OCI-LY3 (cell line): ENCODE measurements around the gene TPTE2.
A peak's percentile ranks its signal among the peaks of the same experiment; 100 is the strongest.

Experiments
- H2AFZ ChIP-seq: fragments of 200-600, 300-600 bp; shearing (Covaris generic); 2 replicates; pipeline ENCODE4 v1.6.0; 2014; ENCODE audit warnings: antibody characterized with exemption, low read depth, low read length
- H3K27ac ChIP-seq: fragments of 200-600, 300-600 bp; sonication (generic); 2 replicates; pipeline ENCODE4 v1.5.1; 2014; ENCODE audit warnings: mild to moderate bottlenecking, low read length, moderate library complexity, mixed read lengths
- H3K27me3 ChIP-seq: fragments of 200-600, 300-600 bp; sonication (generic); 2 replicates; pipeline ENCODE4 v1.6.1; 2014; ENCODE audit warnings: low read depth, low read length, mixed read lengths
- H3K36me3 ChIP-seq: fragments of 200-600, 300-600 bp; sonication (generic); replicated peaks from 2 replicates; pipeline ENCODE3; 2014; ENCODE audit warnings: low read depth, low read length, mixed read lengths
- H3K4me1 ChIP-seq: fragments of 300-600, 200-600 bp; sonication (generic); 2 replicates; pipeline ENCODE4 v1.6.1; 2014; ENCODE audit warnings: low read length, mixed read lengths
- H3K4me2 ChIP-seq: fragments of 200-600, 300-600 bp; sonication (generic); 2 replicates; pipeline ENCODE4 v1.6.1; 2014; ENCODE audit warnings: low read length, mixed read lengths
- H3K4me3 ChIP-seq: fragments of 300-600, 200-600 bp; sonication (generic); 2 replicates; pipeline ENCODE4 v1.5.1; 2014; ENCODE audit warnings: antibody characterized with exemption, mild to moderate bottlenecking, low read length, moderate library complexity
- H3K79me2 ChIP-seq: fragments of 300-600, 200-600 bp; shearing (Covaris generic); 2 replicates; pipeline ENCODE4 v1.6.1; 2014; ENCODE audit warnings: mild to moderate bottlenecking, low read length, mixed read lengths
- H3K9ac ChIP-seq: fragments of 300-600, 200-600 bp; shearing (Covaris generic); 2 replicates; pipeline ENCODE4 v1.6.0; 2014; ENCODE audit warnings: mild to moderate bottlenecking, low read length, moderate library complexity
- H3K9me3 ChIP-seq: fragments of 200-600, 300-600 bp; shearing (Covaris generic); 2 replicates; pipeline ENCODE4 v1.6.1; 2014; ENCODE audit warnings: low read length, mixed read lengths; ENCODE audit not compliant: insufficient read depth
- H4K20me1 ChIP-seq: fragments of 200-600, 300-600 bp; sonication (generic); 2 replicates; pipeline ENCODE4 v1.6.1; 2016; ENCODE audit warnings: low read length, mixed read lengths; ENCODE audit not compliant: insufficient read depth
- CTCF ChIP-seq: fragments of 200-600, 300-600 bp; sonication (generic); IDR thresholded peaks from 2 replicates; pipeline ENCODE4 v1.5.1; 2014; ENCODE audit warnings: antibody characterized with exemption, low read length, low read depth
- EZH2phosphoT487 ChIP-seq: fragments of 200-600 bp; shearing (Covaris generic); IDR thresholded peaks from 2 replicates; pipeline ENCODE4 v1.6.1; 2018; ENCODE audit warnings: antibody characterized with exemption, mixed run types, low read depth

Gene TPTE2

DNA sequence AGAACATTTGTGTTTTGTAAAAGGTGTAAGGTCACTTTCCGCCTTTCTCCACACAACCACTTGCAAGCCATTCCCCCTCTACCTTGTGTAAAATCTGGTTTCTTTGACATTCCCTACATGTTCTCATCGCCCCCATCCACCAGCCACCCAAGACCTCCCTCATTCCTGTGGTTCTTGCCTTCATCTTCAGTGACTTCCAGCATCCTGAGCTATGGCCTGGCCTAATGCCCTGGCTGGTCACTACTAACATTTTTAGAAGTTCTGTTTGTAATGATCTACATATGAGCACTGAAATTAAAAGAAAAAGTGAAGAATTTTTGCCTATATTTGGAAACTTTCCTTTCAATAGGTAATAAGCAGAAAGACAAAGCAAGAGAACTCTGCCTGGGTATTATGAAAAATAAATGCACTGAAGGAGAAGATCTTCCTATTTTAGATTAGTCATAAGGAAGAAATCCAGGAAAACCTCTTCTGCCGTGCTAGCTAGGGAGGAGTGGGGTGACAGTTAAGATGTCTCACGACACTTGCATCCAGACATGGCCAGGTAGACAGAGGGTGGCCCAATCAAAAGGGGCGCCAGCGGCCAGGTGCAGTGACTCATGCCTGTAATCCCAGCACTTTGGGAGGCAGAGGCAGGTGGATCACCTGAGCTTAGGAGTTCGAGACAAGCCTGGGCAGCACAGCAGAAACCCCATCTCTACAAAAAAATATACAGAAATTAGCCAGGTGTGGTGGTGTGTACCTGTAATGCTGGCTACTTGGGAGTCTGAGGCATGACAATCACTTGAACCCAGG, 44.0 kb upstream of the TPTE2 start:
- H3K79me2 ChIP-seq: peaks cover 85% of the 10 kb centered on the region
- H4K20me1 ChIP-seq: peaks cover 7% of the 10 kb centered on the region; the same call in 1 of the 2 replicates
- H3K4me2 ChIP-seq: no peak overlapping the region
- no peaks in the 10 kb centered on the region for H3K27me3 ChIP-seq
- H3K4me1 ChIP-seq: peaks cover 19% of the 10 kb centered on the region
- peaks cover 57% of the 10 kb centered on the region for H3K36me3 ChIP-seq
- TF ChIP-seq CTCF (no peak), EZH2phosphoT487 (no peak)
- no peak overlapping the region for H3K9ac ChIP-seq
- no peak overlapping the region for H3K27ac ChIP-seq
- no peak overlapping the region for H2AFZ ChIP-seq
- H3K9me3 ChIP-seq: peaks cover 13% of the 10 kb centered on the region
- no peak overlapping the region for H3K4me3 ChIP-seq

DNA sequence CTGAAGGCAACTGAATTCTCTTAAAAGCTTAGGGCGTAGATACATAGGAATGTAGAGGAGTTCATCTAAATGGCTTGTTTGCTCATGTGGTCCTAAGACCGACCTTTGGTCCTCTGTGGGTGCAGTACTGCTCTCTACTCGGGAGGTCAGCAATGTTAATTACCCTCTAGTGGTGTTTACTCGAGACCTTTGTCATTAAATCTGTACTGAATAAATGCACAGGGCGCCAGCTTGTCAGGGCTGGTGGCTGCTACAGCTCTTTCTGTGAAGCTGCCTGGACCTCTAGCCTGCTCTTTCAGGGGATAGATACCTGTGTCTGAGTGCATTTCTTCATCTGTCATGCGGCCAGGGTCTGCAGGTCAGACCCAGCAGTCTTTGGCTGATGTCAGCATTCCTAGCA, 43.0 kb upstream of the TPTE2 start:
- Histone ChIP-seq H3K36me3 (peaks cover 54% of the 10 kb centered on the region), H2AFZ (no peak overlapping the region), H3K4me1 (peaks cover 19% of the 10 kb centered on the region), H3K27ac (no peak overlapping the region), H4K20me1 (peaks cover 7% of the 10 kb centered on the region; the same call in 1 of the 2 replicates), H3K27me3 (no peaks in the 10 kb centered on the region), H3K79me2 (peaks cover 74% of the 10 kb centered on the region), H3K9ac (no peak overlapping the region), H3K4me2 (no peak overlapping the region), H3K4me3 (no peak overlapping the region), H3K9me3 (peaks cover 13% of the 10 kb centered on the region)
- no peak for TF ChIP-seq EZH2phosphoT487
- TF ChIP-seq CTCF: no peak

DNA sequence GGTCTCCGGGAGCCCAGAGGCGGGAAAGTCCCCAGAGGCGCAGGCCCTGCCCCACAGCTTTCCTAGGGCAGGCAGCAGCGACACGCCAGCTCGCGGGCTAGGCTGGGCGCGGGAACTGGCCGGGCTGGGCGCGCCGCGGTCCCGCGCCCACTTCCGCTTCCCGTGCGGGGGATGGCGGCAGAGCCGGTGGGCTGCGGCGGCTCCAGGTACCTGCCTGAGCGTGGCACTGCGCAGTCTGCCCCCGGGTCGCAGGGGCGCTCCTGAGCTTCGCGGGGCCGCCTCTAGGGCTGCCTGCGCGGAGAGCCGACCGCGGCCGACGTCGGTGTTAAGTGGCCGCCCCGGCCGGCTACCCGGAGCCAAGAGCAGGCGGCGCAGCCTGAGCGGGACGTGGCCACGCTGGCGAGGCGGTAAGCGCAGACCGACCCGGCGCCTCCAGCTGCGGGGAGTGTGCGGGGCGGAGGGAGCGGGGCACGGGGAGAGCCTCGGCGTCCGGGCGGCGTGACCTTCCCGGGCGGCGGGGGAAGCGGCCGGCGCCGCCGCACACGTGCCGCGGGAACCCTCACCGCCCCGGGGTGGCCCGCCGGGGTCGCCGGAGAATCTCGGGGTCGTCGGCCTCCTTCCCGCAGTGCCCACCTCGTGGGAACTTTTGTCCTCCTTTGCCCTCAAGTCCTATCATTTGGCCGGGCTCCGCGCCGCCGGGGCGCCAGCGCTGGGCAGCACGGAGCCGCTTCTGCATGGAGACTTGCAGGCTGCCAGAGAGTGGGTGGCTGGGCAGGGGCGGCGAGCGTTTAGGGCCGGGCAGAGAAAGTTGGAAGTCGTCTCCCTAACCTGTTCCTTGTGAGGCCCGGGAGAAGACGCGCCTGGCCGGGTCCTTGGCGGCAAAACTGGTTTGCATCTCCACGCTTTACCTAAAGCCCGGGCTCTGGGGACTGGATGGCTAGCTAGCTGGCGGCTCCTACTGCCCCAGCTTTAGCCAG, 40.7 kb upstream of the TPTE2 start:
- Histone ChIP-seq H3K36me3 (peaks cover 38% of the 10 kb centered on the region), H3K9ac (peak overlapping the region; percentile 79), H4K20me1 (peaks cover 7% of the 10 kb centered on the region; the same call in 1 of the 2 replicates), H3K4me1 (peaks cover 19% of the 10 kb centered on the region), H3K27me3 (no peaks in the 10 kb centered on the region), H3K4me3 (peak overlapping the region; percentile 85), H3K9me3 (peaks cover 13% of the 10 kb centered on the region), H3K79me2 (peaks cover 53% of the 10 kb centered on the region), H3K27ac (peak overlapping the region; percentile 32), H3K4me2 (peak overlapping the region; percentile 88), H2AFZ (peak overlapping the region; percentile 84)
- TF ChIP-seq EZH2phosphoT487: no peak
- peak; percentile 30 for TF ChIP-seq CTCF

GRCh38 chr13:19597523-19597922, 36.2 kb upstream of the TPTE2 start:
- Histone ChIP-seq H3K79me2 (peaks cover 9% of the 10 kb centered on the region), H4K20me1 (no peaks in the 10 kb centered on the region), H3K27ac (no peak overlapping the region), H3K4me2 (no peak overlapping the region), H3K4me1 (peaks cover 8% of the 10 kb centered on the region; the same call in 1 of the 2 replicates), H3K4me3 (no peak overlapping the region), H3K9me3 (no peaks in the 10 kb centered on the region), H3K9ac (no peak overlapping the region), H3K36me3 (no peaks in the 10 kb centered on the region), H2AFZ (no peak overlapping the region), H3K27me3 (no peaks in the 10 kb centered on the region)
- TF ChIP-seq CTCF: no peak
- TF ChIP-seq EZH2phosphoT487: no peak
